Breast epithelium (tissue), 3 donors: ENCODE data around the gene DRAXIN.

Source experiments
- CTCF ChIP-seq, 3 donors: fragments of 450-650 bp; IDR thresholded peaks; one replicate each; pipeline ENCODE4 v1.5.1; 2016 to 2017; ENCODE audit warnings: antibody characterized with exemption in 3 of 3, mild to moderate bottlenecking in 3 of 3, moderate library complexity in 3 of 3
- POLR2A ChIP-seq: fragments of 450-650 bp; IDR thresholded peaks from one replicate; pipeline ENCODE4 v1.6.1; 2016; ENCODE audit warnings: antibody characterized with exemption, mild to moderate bottlenecking, moderate library complexity

GRCh38 chr1:11749203-11749689, 57.7 kb downstream of the DRAXIN start:
- TF ChIP-seq CTCF (IDR thresholded peaks at IDR 0.05) (no peak), POLR2A (no peak)
